Measurements from ENCODE around the gene DBNDD2.
A peak's percentile ranks its signal among the peaks of the same experiment; 100 is the strongest.

DBNDD2 gene

DNA sequence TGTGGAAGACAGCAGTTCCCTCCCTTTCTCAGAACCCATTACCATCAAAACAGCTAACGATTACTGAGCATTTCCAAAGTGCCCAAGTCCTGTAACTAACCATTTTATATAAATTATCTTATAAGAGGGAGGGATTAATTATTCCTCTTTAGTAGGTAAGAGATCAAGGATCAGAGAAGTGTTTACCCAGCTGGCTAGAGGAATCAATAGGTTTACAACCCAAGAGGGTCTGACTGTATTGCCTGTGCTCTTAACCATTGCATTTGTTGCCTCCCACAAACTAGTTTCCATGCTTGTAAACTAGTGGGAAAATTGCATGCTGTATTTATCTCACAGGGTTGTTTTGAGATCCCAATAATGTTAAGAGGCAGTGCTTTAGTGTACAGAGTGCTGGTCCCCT lies 3.7 kb upstream of the DBNDD2 start:
- peaks cover 6% of the 10 kb centered on the region; the same call in 1 of the 2 replicates for H3K9me3 ChIP-seq (ENCODE audit: insufficient read depth, low read depth, low read length)
- no peaks in the 10 kb centered on the region for H3K4me1 ChIP-seq (ENCODE audit: insufficient read depth, low read length, poor library complexity, severe bottlenecking)
- H3K36me3 ChIP-seq (ENCODE audit: insufficient read depth, low read length): no peaks in the 10 kb centered on the region
- H3K4me2 ChIP-seq (ENCODE audit: low read depth, low read length, poor library complexity, severe bottlenecking): no peak overlapping the region
- no peaks in the 10 kb centered on the region for H4K20me1 ChIP-seq (ENCODE audit: insufficient read depth, low read length, poor library complexity, severe bottlenecking)
- H3K79me2 ChIP-seq (ENCODE audit: insufficient read depth, low read length): no peaks in the 10 kb centered on the region
- TF ChIP-seq, protein P1, sequence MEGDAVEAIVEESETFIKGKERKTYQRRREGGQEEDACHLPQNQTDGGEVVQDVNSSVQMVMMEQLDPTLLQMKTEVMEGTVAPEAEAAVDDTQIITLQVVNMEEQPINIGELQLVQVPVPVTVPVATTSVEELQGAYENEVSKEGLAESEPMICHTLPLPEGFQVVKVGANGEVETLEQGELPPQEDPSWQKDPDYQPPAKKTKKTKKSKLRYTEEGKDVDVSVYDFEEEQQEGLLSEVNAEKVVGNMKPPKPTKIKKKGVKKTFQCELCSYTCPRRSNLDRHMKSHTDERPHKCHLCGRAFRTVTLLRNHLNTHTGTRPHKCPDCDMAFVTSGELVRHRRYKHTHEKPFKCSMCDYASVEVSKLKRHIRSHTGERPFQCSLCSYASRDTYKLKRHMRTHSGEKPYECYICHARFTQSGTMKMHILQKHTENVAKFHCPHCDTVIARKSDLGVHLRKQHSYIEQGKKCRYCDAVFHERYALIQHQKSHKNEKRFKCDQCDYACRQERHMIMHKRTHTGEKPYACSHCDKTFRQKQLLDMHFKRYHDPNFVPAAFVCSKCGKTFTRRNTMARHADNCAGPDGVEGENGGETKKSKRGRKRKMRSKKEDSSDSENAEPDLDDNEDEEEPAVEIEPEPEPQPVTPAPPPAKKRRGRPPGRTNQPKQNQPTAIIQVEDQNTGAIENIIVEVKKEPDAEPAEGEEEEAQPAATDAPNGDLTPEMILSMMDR (conservative IDR thresholded peaks at IDR 0.05; ENCODE audit: low read length): no peak
- no peak for TF ChIP-seq EZH2phosphoT487 (IDR thresholded peaks at IDR 0.05; ENCODE audit: borderline replicate concordance)
- no peaks in the 10 kb centered on the region for H3F3A ChIP-seq (ENCODE audit: low read depth)
- no peak overlapping the region for H3K4me3 ChIP-seq (ENCODE audit: low read length, poor library complexity, severe bottlenecking)
- no peak overlapping the region for H2AFZ ChIP-seq (ENCODE audit: low read length)
- H3K9me2 ChIP-seq (replicated peaks; ENCODE audit: low read depth, low read length): no peaks in the 10 kb centered on the region
- no peak overlapping the region for H3K9ac ChIP-seq (ENCODE audit: low read depth, low read length, poor library complexity, severe bottlenecking)
- peaks cover 4% of the 10 kb centered on the region for H3K27me3 ChIP-seq (ENCODE audit: insufficient read depth, low read length, poor library complexity, severe bottlenecking)

DNA sequence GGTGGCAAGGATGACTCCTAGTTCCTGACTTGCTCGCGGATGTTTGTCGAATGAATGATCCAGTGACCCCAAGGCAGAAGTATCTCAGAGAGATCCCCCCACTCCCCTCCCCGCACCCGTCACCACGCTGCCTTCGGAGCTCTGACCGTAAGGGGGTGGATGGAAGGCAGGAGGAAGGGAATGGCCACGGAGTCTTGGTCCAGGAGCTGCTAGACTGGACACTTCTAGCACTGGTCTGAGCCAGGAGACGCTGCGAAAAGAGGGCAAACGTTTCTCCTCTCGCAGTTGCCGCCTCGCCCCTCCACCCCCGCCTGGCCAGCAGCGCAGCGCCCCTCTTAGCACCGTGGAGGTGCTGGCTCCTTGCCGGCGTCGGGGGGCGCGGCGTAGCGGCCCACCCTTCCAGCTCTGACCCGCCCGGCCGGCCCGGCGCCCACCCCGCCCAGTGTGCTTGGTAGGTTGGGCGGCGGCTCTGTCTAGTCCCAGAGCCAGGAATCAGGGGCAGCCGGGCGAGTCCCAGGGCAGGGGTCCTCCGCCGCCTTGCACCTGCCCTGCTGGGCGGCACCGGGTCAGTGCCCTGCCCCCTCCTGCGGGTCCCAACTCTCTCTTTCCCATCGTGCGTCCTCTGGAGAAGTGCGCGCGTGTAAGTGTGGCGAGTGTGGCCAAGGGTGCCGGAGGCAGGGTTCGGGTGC lies 2.4 kb upstream of the DBNDD2 start:
- Histone ChIP-seq H3K27me3 (ENCODE audit: insufficient read depth, low read length, poor library complexity, severe bottlenecking) (peaks cover 4% of the 10 kb centered on the region), H3K9me2 (replicated peaks; ENCODE audit: low read depth, low read length) (no peaks in the 10 kb centered on the region), H2AFZ (ENCODE audit: low read length) (peak overlapping the region; percentile 95), H4K20me1 (ENCODE audit: insufficient read depth, low read length, poor library complexity, severe bottlenecking) (no peaks in the 10 kb centered on the region), H3K4me3 (ENCODE audit: low read length, poor library complexity, severe bottlenecking) (peak overlapping the region; percentile 75), H3K79me2 (ENCODE audit: insufficient read depth, low read length) (no peaks in the 10 kb centered on the region), H3K4me1 (ENCODE audit: insufficient read depth, low read length, poor library complexity, severe bottlenecking) (no peaks in the 10 kb centered on the region), H3K9me3 (ENCODE audit: insufficient read depth, low read depth, low read length) (no peaks in the 10 kb centered on the region; the same call in 1 of the 2 replicates), H3K4me2 (ENCODE audit: low read depth, low read length, poor library complexity, severe bottlenecking) (peak overlapping the region; percentile 85), H3K36me3 (ENCODE audit: insufficient read depth, low read length) (no peaks in the 10 kb centered on the region), H3K9ac (ENCODE audit: low read depth, low read length, poor library complexity, severe bottlenecking) (peak overlapping the region; percentile 71), H3F3A (ENCODE audit: low read depth) (no peaks in the 10 kb centered on the region)
- no peak for TF ChIP-seq EZH2phosphoT487 (IDR thresholded peaks at IDR 0.05; ENCODE audit: borderline replicate concordance)
- TF ChIP-seq, protein P1 (conservative IDR thresholded peaks at IDR 0.05; ENCODE audit: low read length): no peak

DNA sequence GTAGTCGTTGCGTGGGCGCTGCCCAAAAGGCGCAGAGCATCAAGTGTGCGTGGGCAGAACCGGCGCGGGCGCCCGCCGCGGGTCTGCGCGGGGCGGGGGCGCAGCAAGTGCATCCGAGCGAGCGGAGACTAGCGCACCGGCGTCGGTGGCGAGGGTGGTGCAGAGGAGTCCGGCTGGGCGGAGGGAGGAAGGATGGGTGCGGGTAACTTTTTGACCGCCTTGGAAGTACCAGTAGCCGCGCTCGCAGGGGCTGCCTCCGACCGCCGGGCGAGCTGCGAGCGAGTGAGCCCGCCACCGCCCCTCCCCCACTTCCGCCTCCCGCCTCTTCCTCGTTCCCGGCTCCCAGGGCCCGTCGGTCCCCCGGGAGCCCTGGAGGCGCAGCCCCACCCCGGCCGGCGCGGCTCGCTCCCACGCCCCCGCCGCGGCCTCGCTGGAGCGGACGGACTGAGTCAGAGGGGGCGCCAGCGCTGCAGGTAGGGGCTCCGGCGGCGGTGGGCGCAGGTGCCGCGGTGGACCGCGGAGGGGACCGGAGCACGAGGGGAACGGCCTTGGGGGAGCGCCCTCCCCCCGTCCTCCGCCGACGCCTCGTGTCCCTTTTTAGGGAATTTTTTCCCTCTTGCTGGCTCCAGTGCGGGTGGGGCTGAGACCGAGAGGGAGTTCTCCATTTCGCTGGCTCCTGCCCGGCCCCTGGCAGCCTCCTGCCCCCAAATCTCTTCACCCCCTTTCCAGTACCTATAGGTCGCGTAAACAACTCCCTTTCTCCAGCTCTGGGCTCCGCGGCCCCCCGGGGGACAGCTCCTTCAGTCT lies 1.6 kb upstream of the DBNDD2 start:
- H4K20me1 ChIP-seq (ENCODE audit: insufficient read depth, low read length, poor library complexity, severe bottlenecking): no peaks in the 10 kb centered on the region
- H3K9ac ChIP-seq (ENCODE audit: low read depth, low read length, poor library complexity, severe bottlenecking): peak overlapping the region; percentile 71
- H3F3A ChIP-seq (ENCODE audit: low read depth): no peaks in the 10 kb centered on the region
- H3K9me3 ChIP-seq (ENCODE audit: insufficient read depth, low read depth, low read length): no peaks in the 10 kb centered on the region
- TF ChIP-seq, protein P1 (conservative IDR thresholded peaks at IDR 0.05; ENCODE audit: low read length): 0 out of 2 replicates have a peak, but pooled peaks have one; percentile 8
- no peak for TF ChIP-seq EZH2phosphoT487 (IDR thresholded peaks at IDR 0.05; ENCODE audit: borderline replicate concordance)
- no peaks in the 10 kb centered on the region for H3K4me1 ChIP-seq (ENCODE audit: insufficient read depth, low read length, poor library complexity, severe bottlenecking)
- peak overlapping the region; percentile 85 for H3K4me2 ChIP-seq (ENCODE audit: low read depth, low read length, poor library complexity, severe bottlenecking)
- peak overlapping the region; percentile 75 for H3K4me3 ChIP-seq (ENCODE audit: low read length, poor library complexity, severe bottlenecking)
- H3K9me2 ChIP-seq (replicated peaks; ENCODE audit: low read depth, low read length): no peaks in the 10 kb centered on the region
- peaks cover 4% of the 10 kb centered on the region for H3K27me3 ChIP-seq (ENCODE audit: insufficient read depth, low read length, poor library complexity, severe bottlenecking)
- H3K79me2 ChIP-seq (ENCODE audit: insufficient read depth, low read length): no peaks in the 10 kb centered on the region
- peak overlapping the region; percentile 95 for H2AFZ ChIP-seq (ENCODE audit: low read length)
- no peaks in the 10 kb centered on the region for H3K36me3 ChIP-seq (ENCODE audit: insufficient read depth, low read length)

Measured in Loucy (cell line).